K562 (cell line): ENCODE data around the gene ATAD2B. TPM values are rescaled to one million over a fixed set of nuclear protein-coding genes. Genes with fewer than 3 reads are reported as not detected.

ENCODE experiments used
- ARNT ChIP-seq, 2 experiments: fragments of 450-650 bp; IDR thresholded peaks; 2 replicates each; pipeline ENCODE4 v1.6.1; 2016; ENCODE audit warnings: mild to moderate bottlenecking in 1 of 2
- BRD4 ChIP-seq: fragments of 200-600 bp; sonication (generic); IDR thresholded peaks from 2 replicates; pipeline ENCODE4 v1.6.1; 2017; ENCODE audit warnings: inconsistent platforms
- CTCF ChIP-seq, 3 experiments: IDR thresholded peaks in 2 of 3; conservative IDR thresholded peaks in 1 of 3; 2 replicates each; pipeline ENCODE4 v1.5.1; 2011 to 2012; ENCODE audit warnings: low read length in 3 of 3, mild to moderate bottlenecking in 3 of 3, control low read depth in 2 of 3, improper control_type of control experiment in 1 of 3, inconsistent platforms in 1 of 3, low read depth in 1 of 3, mixed read lengths in 1 of 3, moderate library complexity in 1 of 3; ENCODE audit not compliant: insufficient read depth in 2 of 3
- EP400 ChIP-seq: fragments of 450-650 bp; IDR thresholded peaks from 2 replicates; pipeline ENCODE4 v1.6.1; 2017; ENCODE audit warnings: antibody characterized with exemption, mild to moderate bottlenecking, moderate library complexity
- ETS1 ChIP-seq: conservative IDR thresholded peaks from 2 replicates; pipeline ENCODE4 v1.6.1; 2011; ENCODE audit warnings: low read depth, mild to moderate bottlenecking, low read length; ENCODE audit not compliant: control insufficient read depth
- FOXJ3 ChIP-seq: sonication (generic); formaldehyde crosslinking; IDR thresholded peaks from 2 replicates; pipeline ENCODE4 v1.4.0; 2020; ENCODE audit warnings: mild to moderate bottlenecking, missing genetic modification reagents
- GATA2 ChIP-seq: sonication (generic); formaldehyde crosslinking; IDR thresholded peaks from 2 replicates; pipeline ENCODE4 v1.4.0; 2020; ENCODE audit warnings: mild to moderate bottlenecking, missing genetic modification reagents
- HEY1 ChIP-seq: fragments of 250-450 bp; sonication (Bioruptor Pico); IDR thresholded peaks from 2 replicates; pipeline ENCODE4 v1.5.0; 2020; ENCODE audit warnings: mild to moderate bottlenecking, moderate library complexity, borderline replicate concordance
- MIER1 ChIP-seq: fragments of 450-650 bp; IDR thresholded peaks from 2 replicates; pipeline ENCODE4 v1.6.1; 2016; ENCODE audit warnings: antibody characterized with exemption, mild to moderate bottlenecking, low read depth
- POLR2B ChIP-seq: fragments of 450-650 bp; IDR thresholded peaks from 2 replicates; pipeline ENCODE4 v1.6.1; 2018; ENCODE audit warnings: low read depth; ENCODE audit not compliant: partially characterized antibody
- RBM22 ChIP-seq: fragments of 200-400 bp; formaldehyde crosslinking; IDR thresholded peaks from 2 replicates; pipeline ENCODE4 v1.6.1; 2018; ENCODE audit warnings: low read length, low read depth; ENCODE audit not compliant: poor library complexity, severe bottlenecking
- SIN3A ChIP-seq, 2 experiments: fragments of 150-350 bp in 1 of 2; IDR thresholded peaks; 2 replicates each; pipeline ENCODE4 v1.6.1; 2011 to 2016; ENCODE audit warnings: borderline replicate concordance in 2 of 2, low read depth in 2 of 2, low read length in 2 of 2, mild to moderate bottlenecking in 2 of 2, moderate library complexity in 2 of 2; ENCODE audit not compliant: control insufficient read depth in 1 of 2
- SMARCE1 ChIP-seq: fragments of 450-650 bp; IDR thresholded peaks from 2 replicates; pipeline ENCODE4 v1.7.1; 2016; ENCODE audit warnings: mild to moderate bottlenecking
- SP2 ChIP-seq: IDR thresholded peaks from 2 replicates; pipeline ENCODE4 v1.6.1; 2011; ENCODE audit warnings: mild to moderate bottlenecking, low read depth, low read length, moderate library complexity; ENCODE audit not compliant: poor library complexity, severe bottlenecking; ENCODE audit errors: extremely low read depth
- SRSF3 ChIP-seq: fragments of 200-400 bp; formaldehyde crosslinking; IDR thresholded peaks from 2 replicates; pipeline ENCODE4 v1.6.1; 2016; ENCODE audit warnings: mild to moderate bottlenecking, low read length, moderate library complexity; ENCODE audit not compliant: insufficient read depth
- TEAD1 ChIP-seq, 2 experiments: fragments of 450-650 bp in 1 of 2; sonication (generic) in 1 of 2; formaldehyde crosslinking; IDR thresholded peaks; 2 replicates each; pipeline versions ENCODE4 v1.4.0 to v1.8.0; 2020 to 2022; ENCODE audit warnings: mild to moderate bottlenecking in 2 of 2, missing genetic modification reagents in 1 of 2
- ZC3H11A ChIP-seq: IDR thresholded peaks from 2 replicates; pipeline ENCODE4 v1.6.1; 2012; ENCODE audit warnings: low read depth, low read length, improper control_type of control experiment
- ZNF124 ChIP-seq: sonication (generic); formaldehyde crosslinking; IDR thresholded peaks from 2 replicates; pipeline ENCODE4 v1.8.1; 2022; ENCODE audit warnings: missing genetic modification reagents
- ZNF280B ChIP-seq: fragments of 250-450 bp; sonication (Bioruptor Pico); IDR thresholded peaks from 2 replicates; pipeline ENCODE4 v1.5.1; 2021; ENCODE audit warnings: mild to moderate bottlenecking
- ZNF384 ChIP-seq: IDR thresholded peaks from 2 replicates; pipeline ENCODE4 v1.6.1; 2012; ENCODE audit warnings: low read depth, low read length, improper control_type of control experiment
- ZNF668 ChIP-seq: fragments of 250-450 bp; sonication (Bioruptor Pico); IDR thresholded peaks from 2 replicates; pipeline ENCODE4 v1.8.0; 2022; ENCODE audit warnings: mild to moderate bottlenecking, inconsistent platforms
- polyA plus RNA-seq, 8 experiments: library from polyadenylated mRNA; depleted of rRNA in 4 of 8; stranded (reverse) in 5 of 8; unstranded in 3 of 8; fragments of >200 nt; fragmentation: Nextera tagmentation in 2 of 8; fragmentation: Illumina TruSeq in 1 of 8; extraction: Ambion mirVana in 2 of 8; extraction: Trizol in 1 of 8; gene quantifications; 2 replicates each; pipeline versions ENCODE4 v1.2.1 to v1.2.3, GENCODE V29; 2011 to 2014; ENCODE audit warnings: inconsistent platforms in 1 of 8, missing spikeins in 1 of 8
- total RNA-seq, 7 experiments: library from RNA; depleted of rRNA in 6 of 7; stranded (reverse); fragments of >200 nt in 6 of 7; fragmentation: Illumina TruSeq in 2 of 7; extraction: Trizol in 2 of 7; gene quantifications; 2 replicates each; pipeline versions ENCODE4 v1.2.1 to v1.2.3, GENCODE V29; 2011 to 2021; ENCODE audit warnings: low replicate concordance in 1 of 7

Gene ATAD2B
- total and polyA plus RNA-seq, 9 of the 15 experiments (the other 6 are each of a cell fraction or from before 2014, with no cell fraction given): 3.2 to 21.6 (median 11.4) TPM

GRCh38 chr2:23926290-23926749 is 603 bp downstream of the ATAD2B start (continued):
- TF ChIP-seq ETS1 (no peak), SP2 (no peak), SIN3A (IDR thresholded peaks at IDR 0.05; ENCODE audit: borderline replicate concordance in 2 of 2, control insufficient read depth in 1 of 2, low read depth in 2 of 2, low read length in 2 of 2) (0 out of 4 replicates have a peak, but pooled peaks of 1 of the 2 experiments have one; percentile 5), SMARCE1 (0 out of 2 replicates have a peak, but pooled peaks have one; percentile 6), ZC3H11A (no peak), TEAD1 (CRISPR knock-in tag; IDR thresholded peaks at IDR 0.05) (peak in 1 of 2 experiments; percentile 24; a peak in 1 of 4 replicates), POLR2B (no peak), ZNF668 (CRISPR knock-in tag) (no peak), ARNT (IDR thresholded peaks at IDR 0.05) (no peak), RBM22 (no peak), BRD4 (0 out of 2 replicates have a peak, but pooled peaks have one; percentile 9), CTCF (IDR thresholded peaks at IDR 0.05 in 2 of 3, conservative IDR thresholded peaks at IDR 0.05 in 1 of 3; ENCODE audit: insufficient read depth in 2 of 3, low read depth in 1 of 3, low read length in 3 of 3) (no peak), ZNF384 (no peak), ZNF280B (CRISPR knock-in tag) (no peak), MIER1 (no peak), SRSF3 (0 out of 2 replicates have a peak, but pooled peaks have one; percentile 16), HEY1 (CRISPR knock-in tag) (no peak), GATA2 (CRISPR knock-in tag) (no peak), EP400 (no peak), ZNF124 (CRISPR knock-in tag) (no peak), FOXJ3 (CRISPR knock-in tag) (no peak)
